Psoas muscle (tissue), 8 donors: Measurements from ENCODE around the gene CDK3. TPM values are rescaled to one million over a fixed set of nuclear protein-coding genes. Genes with fewer than 3 reads are reported as not detected.
A peak's percentile ranks its signal among the peaks of the same experiment; 100 is the strongest.

Experiments
- ATAC-seq, 4 donors: fragments of 200-7000 bp; cut with Tn5 transposase; one replicate each; pipeline ENCODE4 v1.9.1; 2020; ENCODE audit warnings: moderate library complexity in 3 of 4, mild to moderate bottlenecking in 2 of 4
- DNase-seq, 2 donors: peaks; one replicate each; pipeline ENCODE4 v3.0.0-alpha.2; 2020
- H3K27ac ChIP-seq: fragments of 200-600 bp; one replicate; pipeline ENCODE4 v1.8.0; 2022
- H3K27me3 ChIP-seq, 3 donors: fragments of 200-600 bp in 1 of 3; one replicate each; pipeline versions ENCODE4 v1.6.1 to v1.8.0; 2013 to 2022; ENCODE audit warnings: low read length in 2 of 3, mild to moderate bottlenecking in 2 of 3, moderate library complexity in 1 of 3; ENCODE audit not compliant: insufficient read depth in 3 of 3
- H3K36me3 ChIP-seq, 2 donors: fragments of 200-600 bp in 1 of 2; one replicate each; pipeline versions ENCODE4 v1.6.1 to v1.8.0; 2013 to 2022; ENCODE audit warnings: low read depth in 1 of 2, mild to moderate bottlenecking in 1 of 2, moderate library complexity in 1 of 2; ENCODE audit not compliant: insufficient read depth in 1 of 2
- H3K4me1 ChIP-seq: fragments of 200-600 bp; one replicate; pipeline ENCODE4 v1.8.0; 2022
- H3K4me3 ChIP-seq: fragments of 200-600 bp; one replicate; pipeline ENCODE4 v1.8.0; 2022; ENCODE audit warnings: mild to moderate bottlenecking
- H3K9me3 ChIP-seq: fragments of 200-600 bp; one replicate; pipeline ENCODE4 v1.8.0; 2022
- WGBS, 3 donors: extraction: QIAGEN DNeasy Blood & Tissue Kit; methylation state at CpG; one replicate each; pipeline versions ENCODE4 v1.1.6 to v1.1.7; 2013; 5-methylcytosine and 5-hydroxymethylcytosine counted together
- intact Hi-C, 2 donors: fragments of 100-400 bp; cut with DNase I; formaldehyde crosslinking; loops; one replicate each; pipeline versions ENCODE4 v1.11.0 to v1.14.2; 2022
- polyA plus RNA-seq, 3 donors: library from polyadenylated mRNA; stranded (reverse); fragments of 200-250 nt; gene quantifications; one replicate each; pipeline ENCODE4 v1.2.3, GENCODE V29; 2013
- total RNA-seq, 4 donors: library from RNA; stranded (reverse); fragmentation: NEBNext Ultra II Directional in 2 of 4; extraction: Animal tissue kit (Norgen Biotek cat#: 25700) in 2 of 4; gene quantifications; one replicate each; pipeline versions ENCODE4 v1.2.1 to v1.2.4, GENCODE V29; 2021 to 2023
- TF ChIP-seq, protein P1 (sequence below): fragments of 200-600 bp; IDR thresholded peaks from one replicate; pipeline ENCODE4 v1.8.0; 2022; ENCODE audit warnings: antibody characterized with exemption
- donor health status: healthy with polysubstance abuse.
- donor health status: DM: no; HTN: no; CAD: no; lungs with moderate emphysema.
- donor health status: Bipolar disorder and iron deficiency.
- donor health status: healthy.
- donor health status: DM: yes; HTN: yes; CAD: no.
- donor health status: DM: no; HTN: no; CAD: no.
- donor health status: DM: no; HTN: no; CAD: no.
- donor health status: DM: yes; HTN: yes; CAD: no.

CDK3 gene
- total and polyA plus RNA-seq, 7 donors: 0.47 to 1.9 (median 0.64) TPM

DNA sequence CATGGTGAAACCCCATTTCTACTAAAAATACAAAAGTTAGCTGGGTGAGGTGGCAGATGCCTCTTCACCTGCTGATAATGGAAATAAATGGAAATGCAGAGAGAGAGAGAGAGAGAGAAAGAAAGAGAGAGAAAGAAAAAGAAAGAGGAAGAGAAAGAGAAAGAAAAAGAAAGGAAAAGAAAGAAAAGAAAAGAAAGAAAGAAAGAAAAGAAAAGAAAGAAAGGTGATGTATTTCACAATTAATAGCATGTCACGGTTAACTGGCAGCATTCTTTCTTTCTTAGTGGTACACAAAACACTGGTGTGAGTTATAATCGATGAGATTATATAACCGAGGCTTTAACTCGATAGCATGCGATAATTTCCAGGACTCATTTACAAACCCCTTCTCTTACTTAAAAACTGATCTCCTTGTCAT lies 24.9 kb upstream of the CDK3 start:
- WGBS, 3 donors: 40 to 61% (median 43%) methylated on average over 5 of the region's 5 CpGs
- Histone ChIP-seq H3K4me3 (peak overlapping the region; percentile 85), H3K36me3 (peaks cover 0 to 35% of the 10 kb centered on the region in 2 donors), H3K9me3 (no peaks in the 10 kb centered on the region), H3K27me3 (no peaks in the 10 kb centered on the region), H3K27ac (peak overlapping the region; percentile 76), H3K4me1 (peaks cover 45% of the 10 kb centered on the region)
- no peak for DNase-seq
- intact Hi-C loops: loop anchor here in 1 of 2 donors (5.0 kb wide), 1 partner anchor 33 kb away; the partner anchor contains the start of gene FBF1
- TF ChIP-seq, protein P1, sequence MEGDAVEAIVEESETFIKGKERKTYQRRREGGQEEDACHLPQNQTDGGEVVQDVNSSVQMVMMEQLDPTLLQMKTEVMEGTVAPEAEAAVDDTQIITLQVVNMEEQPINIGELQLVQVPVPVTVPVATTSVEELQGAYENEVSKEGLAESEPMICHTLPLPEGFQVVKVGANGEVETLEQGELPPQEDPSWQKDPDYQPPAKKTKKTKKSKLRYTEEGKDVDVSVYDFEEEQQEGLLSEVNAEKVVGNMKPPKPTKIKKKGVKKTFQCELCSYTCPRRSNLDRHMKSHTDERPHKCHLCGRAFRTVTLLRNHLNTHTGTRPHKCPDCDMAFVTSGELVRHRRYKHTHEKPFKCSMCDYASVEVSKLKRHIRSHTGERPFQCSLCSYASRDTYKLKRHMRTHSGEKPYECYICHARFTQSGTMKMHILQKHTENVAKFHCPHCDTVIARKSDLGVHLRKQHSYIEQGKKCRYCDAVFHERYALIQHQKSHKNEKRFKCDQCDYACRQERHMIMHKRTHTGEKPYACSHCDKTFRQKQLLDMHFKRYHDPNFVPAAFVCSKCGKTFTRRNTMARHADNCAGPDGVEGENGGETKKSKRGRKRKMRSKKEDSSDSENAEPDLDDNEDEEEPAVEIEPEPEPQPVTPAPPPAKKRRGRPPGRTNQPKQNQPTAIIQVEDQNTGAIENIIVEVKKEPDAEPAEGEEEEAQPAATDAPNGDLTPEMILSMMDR: no peak
- ATAC-seq: no peak

DNA sequence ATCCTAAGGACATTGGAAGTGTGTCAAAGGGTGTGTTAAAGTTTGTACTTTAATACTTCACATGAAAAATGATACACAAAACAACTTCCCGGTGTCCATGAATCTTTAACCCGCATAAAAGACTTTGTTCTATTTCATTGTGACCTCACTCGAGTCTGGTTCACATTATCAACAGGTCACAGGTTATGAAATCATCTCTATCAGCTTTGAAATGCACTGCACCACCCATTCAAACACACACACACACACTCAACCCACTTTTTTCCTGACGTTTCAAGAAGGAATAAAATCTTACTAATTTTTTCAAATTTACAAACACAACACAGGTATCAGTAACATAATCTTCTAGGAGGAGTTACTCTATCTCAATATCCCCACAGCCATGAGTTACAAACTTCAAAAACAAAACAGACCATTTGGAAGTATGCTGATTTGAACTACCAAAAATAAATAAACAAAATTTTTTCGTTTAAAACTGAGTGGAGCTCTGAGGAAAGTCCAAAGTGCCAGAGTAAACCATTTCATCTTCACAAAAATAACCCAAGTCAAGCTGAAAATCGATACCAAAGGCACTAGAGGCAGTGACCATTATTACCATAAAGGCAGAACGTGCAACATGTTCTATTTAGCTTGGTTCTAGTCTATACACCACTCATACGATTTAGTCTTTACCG lies 24.3 kb upstream of the CDK3 start:
- DNase-seq (no peak), ATAC-seq (no peak)
- Histone ChIP-seq H3K27ac (peak overlapping the region; percentile 76), H3K4me3 (peak overlapping the region; percentile 85), H3K36me3 (peaks cover 0 to 32% of the 10 kb centered on the region in 2 donors), H3K4me1 (peaks cover 45% of the 10 kb centered on the region), H3K27me3 (no peaks in the 10 kb centered on the region), H3K9me3 (no peaks in the 10 kb centered on the region)
- WGBS, 3 donors: 31 to 47% (median 33%) methylated on average over 9 of the region's 9 CpGs
- TF ChIP-seq, protein P1: no peak
- intact Hi-C loops: loop anchor here in 1 of 2 donors (5.0 kb wide), 1 partner anchor 34 kb away; the partner anchor contains the start of gene FBF1

DNA sequence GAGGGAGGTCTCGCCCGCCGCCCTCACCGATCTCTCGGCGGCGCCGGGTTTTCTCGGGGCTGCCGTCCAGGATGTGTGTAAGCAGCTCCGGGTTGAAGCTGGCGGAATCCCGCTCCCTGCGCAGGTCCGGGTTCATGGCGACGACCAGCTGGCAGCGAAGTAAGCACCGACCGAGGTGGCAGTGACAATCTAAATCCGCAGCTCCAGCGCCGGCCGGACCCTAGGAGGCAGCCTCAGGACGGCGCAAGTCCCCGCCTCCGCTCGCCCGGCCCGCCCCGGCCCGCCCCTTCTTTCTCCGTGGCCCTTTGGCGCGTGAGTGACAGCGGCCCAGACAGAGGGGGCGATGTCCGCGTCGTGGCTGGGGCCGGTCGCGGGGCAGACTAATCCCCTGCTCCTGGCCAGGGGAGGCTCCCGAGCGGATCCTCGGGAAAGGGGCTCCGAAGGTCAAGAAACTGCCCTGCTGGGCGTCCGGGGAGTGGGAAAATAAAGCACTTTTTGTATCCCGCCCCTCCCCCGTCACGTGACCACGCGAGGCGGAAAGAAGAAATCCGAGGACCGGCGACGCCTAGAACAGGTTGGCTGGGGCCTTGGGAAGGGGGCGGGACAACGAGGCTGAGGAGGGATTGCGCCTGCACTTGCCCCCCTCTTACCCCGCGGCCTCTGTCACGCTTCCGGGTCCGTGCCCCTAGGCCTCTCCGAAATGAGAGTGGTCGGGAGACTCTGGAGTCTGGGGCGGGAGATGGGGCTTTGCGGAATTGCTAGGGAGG lies 21.5 kb upstream of the CDK3 start, which contains the start of the genes ACOX1 and TEN1:
Gene ACOX1 (minus strand): TSS at position 229 of the 767 bp plus-strand sequence. CDS start 93 bp downstream, at position 136.
Gene TEN1 (plus strand): TSS at position 303 of the 767 bp plus-strand sequence. CDS start 6,953 bp downstream, outside the sequence.
- TF ChIP-seq, protein P1: no peak
- Histone ChIP-seq H3K9me3 (no peaks in the 10 kb centered on the region), H3K4me3 (peak within 1 kb of the TSS; percentile 85), H3K4me1 (peaks cover 31% of the 10 kb centered on the region), H3K27ac (peak within 1 kb of the TSS; percentile 94), H3K27me3 (no peaks in the 10 kb centered on the region), H3K36me3 (peaks cover 0 to 4% of the 10 kb centered on the region in 2 donors)
- intact Hi-C loops: loop anchor here in 1 of 2 donors (5.0 kb wide), 1 partner anchor 37 kb away; the partner anchor contains the start of gene FBF1
- DNase-seq (peak; percentile 98 to 99), ATAC-seq (peak; percentile 95 to 98 (median 96))
- WGBS, 3 donors: 0% methylated on average over 56 to 72 of the region's 72 CpGs

DNA sequence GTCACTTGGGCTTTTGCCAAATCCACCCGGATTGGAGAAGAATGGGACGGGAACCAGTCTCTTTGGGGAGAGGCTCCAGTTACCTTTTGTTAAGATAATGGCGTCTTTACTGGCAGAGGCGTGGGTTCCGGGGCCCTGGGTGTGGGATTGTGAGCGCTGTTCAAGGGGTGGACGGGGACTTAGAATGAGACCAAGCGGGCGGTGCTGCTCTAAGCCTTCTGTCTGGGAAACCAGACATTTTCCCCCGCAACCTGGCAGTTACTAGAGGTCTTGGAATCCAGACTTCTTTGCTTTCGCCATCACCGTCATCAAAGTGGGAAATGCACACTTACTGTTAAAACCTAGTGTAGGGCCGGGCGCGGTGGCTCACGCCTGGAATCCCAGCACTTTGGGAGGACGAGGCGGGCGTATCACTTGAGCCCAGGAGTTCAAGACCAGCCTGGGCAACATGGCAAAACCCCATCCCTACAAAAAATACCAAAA lies 20.9 kb upstream of the CDK3 start:
- H3K4me1 ChIP-seq: peaks cover 27% of the 10 kb centered on the region
- intact Hi-C loops: loop anchor here (2.0 to 5.0 kb wide), 2 partner anchors 37 to 39 kb away; partner anchors contain the start of gene FBF1 (in 2 of the 2)

More for the DNA sequence above, 20.9 kb upstream of the CDK3 start:
- WGBS, 3 donors: 4 to 6% (median 5%) methylated on average over 19 of the region's 19 CpGs
- Histone ChIP-seq H3K4me3 (peak overlapping the region; percentile 85), H3K27ac (peak overlapping the region; percentile 94), H3K9me3 (no peaks in the 10 kb centered on the region), H3K27me3 (no peaks in the 10 kb centered on the region), H3K36me3 (no peaks in the 10 kb centered on the region)
- ATAC-seq: peak; percentile 2 to 47 (median 34)
- TF ChIP-seq, protein P1: no peak
- DNase-seq: no peak
